Endothelial cell of umbilical vein (primary cell): Measurements from ENCODE around the gene NGRN. TPM values are rescaled to one million over a fixed set of nuclear protein-coding genes. Genes with fewer than 3 reads are reported as not detected.
A peak's percentile ranks its signal among the peaks of the same experiment; 100 is the strongest.

Source experiments
- BruUV-seq: library from RNA; stranded (reverse); fragments of 400-500 nt; replicated peaks from 2 replicates; lab custom pipeline; 2021; lab: Mats Ljungman, UMichigan
- CTCF ChIA-PET: fragments of 300-600, 350-600 bp; sonication (Branson Sonifier 250); formaldehyde crosslinking; loops from one replicate; lab custom pipeline; 2021; ENCODE audit warnings: antibody characterized with exemption, inconsistent platforms; lab: Charles Lee
- POLR2A ChIA-PET: fragments of 300-600, 350-600 bp; sonication (Branson Sonifier 250); formaldehyde crosslinking; loops from one replicate; lab custom pipeline; 2021; ENCODE audit warnings: antibody characterized with exemption, inconsistent platforms; lab: Charles Lee
- DNase-seq: peaks from one replicate; pipeline ENCODE4 v3.0.0-alpha.2; 2011; ENCODE audit warnings: low read depth, low spot score
- FAIRE-seq: peaks from 2 replicates; lab custom pipeline; 2011; peaks lifted over from hg19 to GRCh38; lab: Jason Lieb, UNC
- H2AFZ ChIP-seq: 2 replicates; pipeline ENCODE4 v1.6.0; 2012; ENCODE audit warnings: low read depth, low read length, control low read depth, inconsistent platforms
- H3K27ac ChIP-seq: 2 replicates; pipeline ENCODE4 v1.5.1; 2011; ENCODE audit warnings: low read depth, mild to moderate bottlenecking, control low read depth, low read length, moderate library complexity; ENCODE audit not compliant: insufficient read depth
- H3K27me3 ChIP-seq, 2 experiments: 2 replicates each; pipeline versions ENCODE4 v1.6.0 to v1.6.1; 2011; ENCODE audit warnings: low read length in 2 of 2, mixed read lengths in 1 of 2; ENCODE audit not compliant: control insufficient read depth in 2 of 2, insufficient read depth in 2 of 2
- H3K36me3 ChIP-seq, 2 experiments: 2 replicates in 1 of 2; 3 replicates in 1 of 2; pipeline ENCODE4 v1.5.1; 2011; ENCODE audit warnings: low read length in 2 of 2, mild to moderate bottlenecking in 1 of 2, moderate library complexity in 1 of 2; ENCODE audit not compliant: control insufficient read depth in 2 of 2, insufficient read depth in 2 of 2; ENCODE audit errors: extremely low read depth in 1 of 2
- H3K4me1 ChIP-seq: 3 replicates; pipeline ENCODE4 v1.5.1; 2011; ENCODE audit warnings: mild to moderate bottlenecking, low read length; ENCODE audit not compliant: control insufficient read depth, insufficient read depth; ENCODE audit errors: extremely low read depth
- H3K4me2 ChIP-seq: 2 replicates; pipeline ENCODE4 v1.6.1; 2011; ENCODE audit warnings: low read length, control low read depth, mixed read lengths; ENCODE audit not compliant: insufficient read depth
- H3K4me3 ChIP-seq, 3 experiments: fragments of 200-600 bp in 1 of 3; sonication (generic), shearing (Covaris generic) in 1 of 3; replicated peaks in 1 of 3; 2 replicates each; pipeline ENCODE4 v1.5.1; 2011 to 2016; ENCODE audit warnings: control low read depth in 3 of 3, low read length in 3 of 3, mild to moderate bottlenecking in 2 of 3, inconsistent platforms in 1 of 3, low read depth in 1 of 3, moderate library complexity in 1 of 3; ENCODE audit not compliant: insufficient read depth in 1 of 3
- H3K79me2 ChIP-seq: 2 replicates; pipeline ENCODE4 v1.6.0; 2012; ENCODE audit warnings: low read length, inconsistent platforms; ENCODE audit not compliant: control insufficient read depth, insufficient read depth
- H3K9ac ChIP-seq: replicated peaks from 2 replicates; pipeline ENCODE3; 2011; ENCODE audit warnings: low read length, control low read depth; ENCODE audit not compliant: insufficient read depth; ENCODE audit errors: extremely low read depth
- H3K9me1 ChIP-seq: replicated peaks from 3 replicates; pipeline ENCODE4 v1.6.0; 2011; ENCODE audit warnings: mild to moderate bottlenecking, low read length; ENCODE audit not compliant: control insufficient read depth, insufficient read depth; ENCODE audit errors: extremely low read depth
- H3K9me3 ChIP-seq: replicated peaks from 2 replicates; pipeline ENCODE4 v1.5.1; 2012; ENCODE audit warnings: low read length, inconsistent platforms; ENCODE audit not compliant: control insufficient read depth, insufficient read depth
- H4K20me1 ChIP-seq: replicated peaks from 2 replicates; pipeline ENCODE3; 2011; ENCODE audit warnings: mild to moderate bottlenecking, low read length; ENCODE audit not compliant: control insufficient read depth, insufficient read depth; ENCODE audit errors: extremely low read depth
- CTCF ChIP-seq, 2 donors: IDR thresholded peaks; 1 replicate in 1 of 2; 2 replicates in 1 of 2; pipeline ENCODE4 v1.5.1; 2011; ENCODE audit warnings: low read length in 2 of 2, mild to moderate bottlenecking in 2 of 2, moderate library complexity in 2 of 2, control low read depth in 1 of 2, inconsistent platforms in 1 of 2, low read depth in 1 of 2; ENCODE audit not compliant: insufficient read depth in 1 of 2; ENCODE audit errors: extremely low read depth in 1 of 2
- EZH2 ChIP-seq: IDR thresholded peaks from 2 replicates; pipeline ENCODE4 v1.6.1; 2012; ENCODE audit warnings: borderline replicate concordance, low read depth, mild to moderate bottlenecking, moderate library complexity, low read length, inconsistent platforms; ENCODE audit not compliant: severe bottlenecking
- FOS ChIP-seq: IDR thresholded peaks from 2 replicates; pipeline ENCODE4 v1.6.1; 2011; ENCODE audit warnings: mild to moderate bottlenecking, low read length, moderate library complexity, borderline replicate concordance; ENCODE audit not compliant: insufficient read depth
- GATA2 ChIP-seq: IDR thresholded peaks from 2 replicates; pipeline ENCODE4 v1.7.0; 2011; ENCODE audit warnings: low read depth, mild to moderate bottlenecking, moderate library complexity, mixed read lengths, low read length; ENCODE audit not compliant: insufficient read length, insufficient read depth
- JUN ChIP-seq: IDR thresholded peaks from 2 replicates; pipeline ENCODE4 v1.6.1; 2011; ENCODE audit warnings: borderline replicate concordance, low read depth; ENCODE audit not compliant: insufficient read length, insufficient read depth
- MAX ChIP-seq: IDR thresholded peaks from 2 replicates; pipeline ENCODE4 v1.6.1; 2011; ENCODE audit not compliant: insufficient read depth, insufficient read length
- MYC ChIP-seq: IDR thresholded peaks from one replicate; pipeline ENCODE4 v1.6.1; 2011; ENCODE audit warnings: mild to moderate bottlenecking, low read depth, low read length
- POLR2A ChIP-seq: IDR thresholded peaks from 2 replicates; pipeline ENCODE4 v1.6.1; 2012; ENCODE audit warnings: low read depth, mild to moderate bottlenecking, control low read depth, low read length
- POLR2AphosphoS5 ChIP-seq: IDR thresholded peaks from 2 replicates; pipeline ENCODE4 v1.6.1; 2012; ENCODE audit warnings: low read depth, mild to moderate bottlenecking, control low read depth, low read length, moderate library complexity; ENCODE audit not compliant: insufficient read depth
- dilution Hi-C: fragments of 300-500 bp; cut with MboI; formaldehyde crosslinking; loops from one replicate; pipeline ENCODE4 v1.15.0; 2019; ENCODE audit warnings: low sequenced_read_pairs; ENCODE audit not compliant: extremely low pct_ligation_motif_present
- intact Hi-C: fragments of 100-400 bp; cut with micrococcal nuclease; formaldehyde crosslinking; loops from one replicate; pipeline ENCODE4 v1.10.0; 2022
- polyA plus RNA-seq, 4 experiments: library from polyadenylated mRNA; depleted of rRNA in 3 of 4; stranded (reverse) in 3 of 4; unstranded in 1 of 4; fragments of >200 nt; gene quantifications; 2 replicates each; pipeline versions ENCODE4 v1.2.1 to v1.2.3, GENCODE V29; 2011 to 2012; ENCODE audit warnings: missing spikeins in 1 of 4
- total RNA-seq: library from RNA; stranded (reverse); gene quantifications from 2 replicates; pipeline ENCODE4 v1.2.3, GENCODE V29; 2021

NGRN gene
- total and polyA plus RNA-seq, 2 donors (not counting 3 experiments of a cell fraction or from before 2014, with no cell fraction given) = 28.9 to 56.5 TPM

- dilution Hi-C loops = no loop called here
- H3K36me3 ChIP-seq = peaks cover 7 to 11% of the 10 kb centered on the region in 2 experiments
- no peaks in the 10 kb centered on the region for H3K9me3 ChIP-seq
- DNase-seq = no peak
- H3K9ac ChIP-seq = peak overlapping the region; percentile 84
- no TSS peak for BruUV-seq
- H3K4me1 ChIP-seq = peaks cover 51% of the 10 kb centered on the region
- H3K27ac ChIP-seq = peak overlapping the region; percentile 76
- peak overlapping the region; percentile 82 to 95 (median 85) for H3K4me3 ChIP-seq
- peak overlapping the region; percentile 98 for H3K4me2 ChIP-seq
- H3K27me3 ChIP-seq = no peaks in the 10 kb centered on the region
- POLR2A ChIA-PET = interaction anchor here (1.1 kb wide), 1 partner anchor 32 kb away, joined by 6 read pairs; the partner anchor contains the start of genes CIB1 and GDPGP1
- no peaks in the 10 kb centered on the region for H3K9me1 ChIP-seq
- peak overlapping the region; percentile 29 for H2AFZ ChIP-seq
- intact Hi-C loops = no loop called here
- TF ChIP-seq GATA2 = no peak
- TF ChIP-seq CTCF (IDR thresholded peaks at IDR 0.05; ENCODE audit: extremely low read depth in 1 of 2, insufficient read depth in 1 of 2, low read depth in 1 of 2, low read length in 2 of 2) = no peak
- no peak for TF ChIP-seq MYC
- TF ChIP-seq POLR2AphosphoS5 = no peak
- no peak for TF ChIP-seq MAX
- TF ChIP-seq JUN = no peak
- TF ChIP-seq POLR2A = no peak
- no peak for TF ChIP-seq EZH2
- no peak for TF ChIP-seq FOS
- H4K20me1 ChIP-seq = no peaks in the 10 kb centered on the region
- FAIRE-seq = peak; percentile 70
- H3K79me2 ChIP-seq = peaks cover 48% of the 10 kb centered on the region
- CTCF ChIA-PET = interaction anchor here (0.6 to 1.2 kb wide), 7 partner anchors 17 to 129 kb away, joined by 3 to 8 read pairs (median 3); partner anchors contain the start of genes CIB1, GDPGP1, SEMA4B and TTLL13
These were observed 574 bp downstream of the NGRN start for GRCh38 chr15:90266061-90266431.
